Spleen (tissue), 11 donors: ENCODE measurements around the gene MBNL1. TPM values are rescaled to one million over a fixed set of nuclear protein-coding genes. Genes with fewer than 3 reads are reported as not detected.

ENCODE experiments used
- DNase-seq: peaks from one replicate; pipeline ENCODE4 v3.0.0-alpha.2; 2020
- H3K27ac ChIP-seq, 8 donors: fragments of 200-600 bp; sonication (generic) in 7 of 8; 1 replicate in 4 of 8; 2 replicates in 4 of 8; pipeline versions ENCODE4 v1.5.0 to v1.8.0; 2016 to 2021; ENCODE audit warnings: inconsistent platforms in 4 of 8, mild to moderate bottlenecking in 4 of 8, moderate library complexity in 1 of 8
- H3K27me3 ChIP-seq, 7 donors: fragments of 200-600 bp; sonication (generic) in 6 of 7; replicated peaks in 1 of 7; 1 replicate in 4 of 7; 2 replicates in 3 of 7; pipeline versions ENCODE4 v1.5.0 to v1.8.0; 2016 to 2021; ENCODE audit warnings: inconsistent platforms in 3 of 7, mild to moderate bottlenecking in 1 of 7
- H3K36me3 ChIP-seq, 6 donors: fragments of 200-600 bp; sonication (generic) in 5 of 6; 1 replicate in 4 of 6; 2 replicates in 2 of 6; pipeline versions ENCODE4 v1.5.0 to v1.8.0; 2016 to 2021; ENCODE audit warnings: inconsistent platforms in 2 of 6
- H3K4me1 ChIP-seq, 6 donors: fragments of 200-600 bp; sonication (generic) in 5 of 6; 1 replicate in 3 of 6; 2 replicates in 3 of 6; pipeline versions ENCODE4 v1.5.0 to v1.8.0; 2016 to 2021; ENCODE audit warnings: inconsistent platforms in 3 of 6
- H3K4me3 ChIP-seq, 8 donors: fragments of 200-600 bp; sonication (generic) in 7 of 8; 1 replicate in 4 of 8; 2 replicates in 4 of 8; pipeline versions ENCODE4 v1.5.0 to v1.8.0; 2016 to 2021; ENCODE audit warnings: inconsistent platforms in 4 of 8, mild to moderate bottlenecking in 4 of 8, moderate library complexity in 2 of 8
- H3K9me3 ChIP-seq, 8 donors: fragments of 200-600 bp; sonication (generic) in 7 of 8; 1 replicate in 4 of 8; 2 replicates in 4 of 8; pipeline versions ENCODE4 v1.5.0 to v1.8.0; 2016 to 2021; ENCODE audit warnings: inconsistent platforms in 4 of 8
- CTCF ChIP-seq, 11 experiments: fragments of 200-600 bp in 7 of 11; fragments of 450-650 bp in 4 of 11; sonication (generic) in 4 of 11; IDR thresholded peaks in 8 of 11; conservative IDR thresholded peaks in 3 of 11; 1 replicate in 7 of 11; 2 replicates in 4 of 11; pipeline versions ENCODE4 v1.4.0 to v1.8.0; 2016 to 2021; ENCODE audit warnings: antibody characterized with exemption in 11 of 11, inconsistent platforms in 4 of 11, mild to moderate bottlenecking in 1 of 11
- POLR2A ChIP-seq, 3 donors: fragments of 450-650 bp; IDR thresholded peaks; one replicate each; pipeline ENCODE4 v1.5.1; 2017; ENCODE audit warnings: antibody characterized with exemption in 3 of 3, mild to moderate bottlenecking in 1 of 3
- POLR2AphosphoS5 ChIP-seq, 3 donors: sonication (generic); formaldehyde crosslinking; IDR thresholded peaks; one replicate each; pipeline ENCODE4 v1.5.1; 2017; ENCODE audit warnings: antibody characterized with exemption in 3 of 3
- WGBS, 5 donors: extraction: QIAGEN DNeasy Blood & Tissue Kit in 3 of 5; methylation state at CpG; one replicate each; pipeline versions ENCODE4 v1.1.5 to v1.1.7; 2013 to 2018; 5-methylcytosine and 5-hydroxymethylcytosine counted together
- intact Hi-C: fragments of 100-400 bp; cut with DNase I; formaldehyde crosslinking; loops from one replicate; pipeline ENCODE4 v1.15.0; 2023; ENCODE audit warnings: low total_unique reads
- polyA plus RNA-seq, 3 donors: library from polyadenylated mRNA; stranded (reverse); fragments of 200-250 nt; gene quantifications; one replicate each; pipeline ENCODE4 v1.2.1, GENCODE V29; 2013
- total RNA-seq, 7 donors: library from RNA; depleted of rRNA in 3 of 7; stranded (reverse); fragments of >200 nt in 3 of 7; fragmentation: NEBNext Ultra II Directional in 4 of 7; extraction: Animal tissue kit (Norgen Biotek cat#: 25700) in 4 of 7; gene quantifications; one replicate each; pipeline versions ENCODE4 v1.1.0 to v1.2.1, GENCODE V29; 2016 to 2021
- donor health status: healthy with polysubstance abuse.
- donor health status: DM: no; HTN: no; CAD: no; lungs with moderate emphysema.
- donor health status: DM: no; HTN: no; CAD: no.
- donor health status: Bipolar disorder and iron deficiency.
- donor health status: healthy.
- donor health status: DM: no; HTN: no; CAD: no.
- donor health status: DM: yes; HTN: yes; CAD: no.

MBNL1 gene
- total and polyA plus RNA-seq, 10 donors = 64.7 to 491 (median 296) TPM

- WGBS, 5 donors = 86 to 96% (median 94%) methylated on average over 1 of the region's 1 CpG
- Histone ChIP-seq H3K4me1 (peaks cover 0 to 48% (median 5%) of the 10 kb centered on the region in 6 donors), H3K4me3 (no peak overlapping the region), H3K36me3 (peaks cover 0 to 96% (median 48%) of the 10 kb centered on the region in 6 donors), H3K9me3 (no peaks in the 10 kb centered on the region), H3K27me3 (no peaks in the 10 kb centered on the region), H3K27ac (peak overlapping the region in 2 of 8 donors; percentile 9)
- intact Hi-C loops = no loop called here
- DNase-seq = no peak
- TF ChIP-seq POLR2A (IDR thresholded peaks at IDR 0.05) (no peak), POLR2AphosphoS5 (IDR thresholded peaks at IDR 0.05) (no peak), CTCF (IDR thresholded peaks at IDR 0.05 in 8 of 11, conservative IDR thresholded peaks at IDR 0.05 in 3 of 11) (no peak)
Measured at GRCh38 chr3:152461460-152461859, 192.7 kb downstream of the MBNL1 start.

GRCh38 chr3:152466784-152467183 lies 198.1 kb downstream of the MBNL1 start:
- 60 to 72% (median 65%) methylated on average over 7 of the region's 7 CpGs for WGBS, 5 donors
- DNase-seq = no peak
- peak in 1 of 3 donors; percentile 52 for TF ChIP-seq POLR2AphosphoS5 (IDR thresholded peaks at IDR 0.05)
- peak in 6 of 11 experiments; percentile 7 to 49 (median 37) for TF ChIP-seq CTCF (IDR thresholded peaks at IDR 0.05 in 8 of 11, conservative IDR thresholded peaks at IDR 0.05 in 3 of 11)
- no peak for TF ChIP-seq POLR2A (IDR thresholded peaks at IDR 0.05)
- Histone ChIP-seq H3K4me1 (peaks cover 0 to 21% (median 1%) of the 10 kb centered on the region in 6 donors), H3K27me3 (no peaks in the 10 kb centered on the region), H3K36me3 (peaks cover 0 to 46% (median 21%) of the 10 kb centered on the region in 6 donors), H3K27ac (peak overlapping the region in 2 of 8 donors; percentile 9 to 21), H3K9me3 (no peaks in the 10 kb centered on the region), H3K4me3 (no peak overlapping the region)
- intact Hi-C loops = no loop called here

GRCh38 chr3:152469248-152470025 lies 200.7 kb downstream of the MBNL1 start:
- intact Hi-C loops = loop anchor here (10.0 kb wide), 1 partner anchor 55 kb away; no protein-coding TSS in a partner anchor

More at GRCh38 chr3:152469248-152470025, 200.7 kb downstream of the MBNL1 start:
- Histone ChIP-seq H3K36me3 (peaks cover 0 to 22% (median 8%) of the 10 kb centered on the region in 6 donors), H3K4me1 (peaks cover 0 to 15% (median 5%) of the 10 kb centered on the region in 6 donors), H3K4me3 (no peak overlapping the region), H3K27ac (peak overlapping the region in 1 of 8 donors; percentile 3), H3K9me3 (no peaks in the 10 kb centered on the region), H3K27me3 (no peaks in the 10 kb centered on the region)
- 81 to 93% (median 85%) methylated on average over 4 of the region's 4 CpGs for WGBS, 5 donors
- TF ChIP-seq POLR2A (IDR thresholded peaks at IDR 0.05) = no peak
- no peak for TF ChIP-seq CTCF (IDR thresholded peaks at IDR 0.05 in 8 of 11, conservative IDR thresholded peaks at IDR 0.05 in 3 of 11)
- TF ChIP-seq POLR2AphosphoS5 (IDR thresholded peaks at IDR 0.05) = peak in 1 of 3 donors; percentile 21
- no peak for DNase-seq
